Neural crest cell (in vitro differentiated cells): ENCODE data around the gene CLTCL1. TPM values are rescaled to one million over a fixed set of nuclear protein-coding genes. Genes with fewer than 3 reads are reported as not detected.

ENCODE experiments used
- DNase-seq: peaks from one replicate; pipeline ENCODE4 v3.0.0; 2021; ENCODE audit warnings: low read depth, mixed read lengths, low spot score
- H3K27ac Mint-ChIP-seq: one replicate; pipeline ENCODE4 v1.8.0; 2021; ENCODE audit warnings: mild to moderate bottlenecking, mixed read lengths; ENCODE audit not compliant: unreplicated experiment
- H3K27me3 Mint-ChIP-seq: 2 replicates; pipeline ENCODE4 v1.8.0; 2021; ENCODE audit warnings: low read depth, mild to moderate bottlenecking, mixed read lengths
- H3K36me3 Mint-ChIP-seq: 2 replicates; pipeline ENCODE4 v1.8.0; 2021; ENCODE audit warnings: low read depth, mild to moderate bottlenecking, mixed read lengths
- H3K4me1 Mint-ChIP-seq: 2 replicates; pipeline ENCODE4 v1.8.0; 2021; ENCODE audit warnings: mixed read lengths
- H3K4me3 Mint-ChIP-seq: one replicate; pipeline ENCODE4 v1.8.0; 2021; ENCODE audit warnings: mild to moderate bottlenecking, mixed read lengths
- H3K9me3 Mint-ChIP-seq: 2 replicates; pipeline ENCODE4 v1.8.0; 2021; ENCODE audit warnings: mixed read lengths
- total RNA-seq: library from RNA; stranded (reverse); gene quantifications from 2 replicates; pipeline ENCODE4 v1.2.1, GENCODE V29; 2021
- TF ChIP-seq, protein P1 (sequence below): fragments of 200-600 bp; sonication (generic); conservative IDR thresholded peaks from 2 replicates; pipeline ENCODE4 v1.5.0; 2021; ENCODE audit warnings: antibody characterized with exemption, mild to moderate bottlenecking

The CLTCL1 gene
- total RNA-seq, 1 donor from 2014 or later = 7.2 TPM

DNA sequence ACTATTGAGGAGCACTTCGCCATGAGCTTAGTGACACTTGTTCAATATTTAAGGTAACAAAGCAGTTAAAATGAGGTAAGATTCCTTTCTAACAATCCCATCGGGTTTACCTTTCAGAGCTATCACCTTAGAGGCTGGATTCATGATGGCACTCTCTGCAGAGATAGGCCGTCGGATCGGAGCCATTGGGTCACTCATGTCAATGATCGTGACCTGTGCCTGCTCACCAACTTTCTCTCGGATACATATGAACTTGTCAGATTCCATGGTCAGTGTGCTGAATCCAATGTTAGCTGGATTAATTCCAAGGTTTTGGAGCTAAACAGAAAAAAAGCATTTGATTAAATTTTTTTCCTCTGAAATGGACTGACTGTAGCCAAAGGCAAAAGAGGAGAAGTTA lies 16.0 kb downstream of the CLTCL1 start:
- TF ChIP-seq, protein P1, sequence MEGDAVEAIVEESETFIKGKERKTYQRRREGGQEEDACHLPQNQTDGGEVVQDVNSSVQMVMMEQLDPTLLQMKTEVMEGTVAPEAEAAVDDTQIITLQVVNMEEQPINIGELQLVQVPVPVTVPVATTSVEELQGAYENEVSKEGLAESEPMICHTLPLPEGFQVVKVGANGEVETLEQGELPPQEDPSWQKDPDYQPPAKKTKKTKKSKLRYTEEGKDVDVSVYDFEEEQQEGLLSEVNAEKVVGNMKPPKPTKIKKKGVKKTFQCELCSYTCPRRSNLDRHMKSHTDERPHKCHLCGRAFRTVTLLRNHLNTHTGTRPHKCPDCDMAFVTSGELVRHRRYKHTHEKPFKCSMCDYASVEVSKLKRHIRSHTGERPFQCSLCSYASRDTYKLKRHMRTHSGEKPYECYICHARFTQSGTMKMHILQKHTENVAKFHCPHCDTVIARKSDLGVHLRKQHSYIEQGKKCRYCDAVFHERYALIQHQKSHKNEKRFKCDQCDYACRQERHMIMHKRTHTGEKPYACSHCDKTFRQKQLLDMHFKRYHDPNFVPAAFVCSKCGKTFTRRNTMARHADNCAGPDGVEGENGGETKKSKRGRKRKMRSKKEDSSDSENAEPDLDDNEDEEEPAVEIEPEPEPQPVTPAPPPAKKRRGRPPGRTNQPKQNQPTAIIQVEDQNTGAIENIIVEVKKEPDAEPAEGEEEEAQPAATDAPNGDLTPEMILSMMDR = no peak
- DNase-seq = no peak
- no peaks in the 10 kb centered on the region for H3K27me3 Mint-ChIP-seq
- H3K9me3 Mint-ChIP-seq = no peaks in the 10 kb centered on the region
- H3K4me3 Mint-ChIP-seq = no peak overlapping the region
- no peak overlapping the region for H3K27ac Mint-ChIP-seq
- H3K4me1 Mint-ChIP-seq = no peaks in the 10 kb centered on the region
- H3K36me3 Mint-ChIP-seq = no peaks in the 10 kb centered on the region

DNA sequence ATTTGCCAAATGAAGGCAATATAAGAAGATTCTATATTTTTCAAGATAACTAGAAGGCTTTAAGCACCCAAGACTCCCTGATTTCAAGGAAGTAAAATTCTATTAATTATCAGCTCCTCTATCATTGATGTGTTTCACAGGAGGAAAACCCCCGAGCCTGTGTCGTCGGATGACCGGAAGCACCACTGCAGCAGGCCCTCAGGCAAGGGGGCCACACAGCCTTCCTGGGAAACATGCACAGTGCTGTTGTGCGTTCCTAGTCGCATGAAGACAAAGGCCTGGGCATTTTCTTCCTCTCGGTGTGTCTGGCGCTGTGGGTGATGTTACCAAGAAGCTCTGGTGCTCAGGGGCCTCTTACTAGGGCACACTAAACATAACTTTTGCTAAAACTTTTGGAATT lies 16.4 kb downstream of the CLTCL1 start:
- H3K27ac Mint-ChIP-seq = no peak overlapping the region
- no peak for DNase-seq

DNA sequence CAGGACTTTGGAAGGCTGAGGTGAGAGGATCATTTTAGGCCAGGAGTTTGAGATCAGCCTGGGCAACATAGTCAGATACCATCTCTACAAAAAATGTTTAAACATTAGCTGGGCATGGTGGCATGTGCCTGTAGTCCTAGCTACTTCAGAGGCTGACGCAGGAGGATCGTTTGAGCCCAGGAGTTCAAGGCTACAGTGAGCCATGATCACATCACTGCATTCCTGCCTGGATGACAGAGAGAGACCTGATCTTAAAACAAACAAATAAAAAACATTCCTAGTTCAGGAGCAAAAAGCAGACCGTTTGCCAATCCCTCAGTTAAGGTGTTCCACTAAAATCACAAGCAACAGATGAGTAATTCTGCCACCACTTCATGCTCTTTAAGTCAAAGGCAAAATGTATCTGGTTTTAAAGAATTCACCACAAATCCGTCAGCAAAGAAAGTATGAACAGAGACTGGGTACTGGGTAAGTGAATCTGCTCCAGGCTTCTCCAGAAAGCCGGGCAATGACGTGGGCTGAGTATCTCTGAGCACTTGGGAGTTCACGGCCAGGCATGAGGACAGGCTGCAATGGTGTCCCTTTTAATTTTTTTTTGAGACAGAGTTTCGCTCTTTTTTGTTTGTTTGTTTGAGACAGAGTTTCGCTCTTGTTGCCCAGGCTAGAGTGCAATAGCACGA lies 19.5 kb downstream of the CLTCL1 start:
- Mint-ChIP-seq H3K4me3 (no peak overlapping the region), H3K4me1 (no peaks in the 10 kb centered on the region), H3K27me3 (no peaks in the 10 kb centered on the region), H3K9me3 (peaks cover 6% of the 10 kb centered on the region), H3K36me3 (peaks cover 7% of the 10 kb centered on the region), H3K27ac (no peak overlapping the region)
- DNase-seq = no peak
- TF ChIP-seq, protein P1 = no peak

More for the DNA sequence above, 16.4 kb downstream of the CLTCL1 start:
- no peaks in the 10 kb centered on the region for H3K4me1 Mint-ChIP-seq
- H3K27me3 Mint-ChIP-seq = no peaks in the 10 kb centered on the region
- H3K36me3 Mint-ChIP-seq = no peaks in the 10 kb centered on the region
- H3K4me3 Mint-ChIP-seq = no peak overlapping the region
- TF ChIP-seq, protein P1 = no peak
- no peaks in the 10 kb centered on the region for H3K9me3 Mint-ChIP-seq

DNA sequence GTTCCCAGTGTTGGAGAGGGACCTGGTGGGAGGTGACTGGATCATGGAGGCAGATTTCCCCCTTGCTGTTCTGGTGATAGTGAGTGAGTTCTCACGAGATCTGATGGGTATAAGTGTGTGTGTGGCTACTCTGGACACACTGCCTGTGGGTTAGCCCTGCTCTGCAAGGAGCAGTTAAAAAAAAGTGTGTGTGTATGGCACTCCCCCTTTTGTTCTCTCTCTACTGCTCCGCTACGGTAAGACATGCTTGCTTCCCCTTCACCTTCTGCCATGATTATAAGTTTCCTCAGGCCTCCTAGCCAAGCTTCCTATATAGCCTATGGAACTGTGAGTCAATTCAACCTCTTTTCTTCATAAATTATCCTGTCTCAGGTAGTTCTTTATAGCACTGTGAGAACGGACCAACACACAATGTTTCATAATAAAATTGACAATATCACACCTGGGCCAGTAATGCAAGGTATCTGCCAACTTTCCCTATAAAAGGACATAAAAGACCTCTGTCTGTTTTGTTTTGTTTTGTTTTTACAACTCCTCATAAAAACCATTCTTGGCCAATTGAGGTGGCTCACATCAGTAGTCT lies 20.2 kb downstream of the CLTCL1 start:
- H3K27me3 Mint-ChIP-seq = no peaks in the 10 kb centered on the region
- H3K4me3 Mint-ChIP-seq = no peak overlapping the region
- H3K4me1 Mint-ChIP-seq = no peaks in the 10 kb centered on the region
- DNase-seq = no peak
- H3K9me3 Mint-ChIP-seq = peaks cover 9% of the 10 kb centered on the region
- peaks cover 13% of the 10 kb centered on the region for H3K36me3 Mint-ChIP-seq
- TF ChIP-seq, protein P1 = no peak
- no peak overlapping the region for H3K27ac Mint-ChIP-seq

DNA sequence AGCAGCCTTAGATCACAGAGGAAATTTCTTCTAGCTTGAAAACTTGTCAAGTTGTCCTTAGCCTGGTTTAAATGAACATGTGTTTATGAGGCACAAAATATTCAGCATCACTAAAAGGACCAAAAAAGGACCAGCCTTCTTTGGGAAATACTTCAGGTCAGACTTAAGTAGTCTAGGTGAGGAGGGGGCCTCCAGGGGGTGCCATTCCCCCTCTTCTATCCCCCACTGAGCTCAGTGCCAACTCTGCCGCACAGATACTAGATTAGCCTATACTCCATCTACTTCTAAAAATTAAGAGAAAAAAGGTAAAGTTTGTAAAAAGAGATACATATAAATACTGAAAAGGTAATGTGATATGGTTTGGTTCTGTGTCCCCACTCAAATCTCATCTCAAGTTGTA lies 20.6 kb downstream of the CLTCL1 start:
- peaks cover 9% of the 10 kb centered on the region for H3K9me3 Mint-ChIP-seq
- no peak overlapping the region for H3K27ac Mint-ChIP-seq
- no peak overlapping the region for H3K4me3 Mint-ChIP-seq
- TF ChIP-seq, protein P1 = no peak
- no peaks in the 10 kb centered on the region for H3K4me1 Mint-ChIP-seq
- no peak for DNase-seq
- H3K27me3 Mint-ChIP-seq = no peaks in the 10 kb centered on the region
- H3K36me3 Mint-ChIP-seq = peaks cover 14% of the 10 kb centered on the region
